NCI-H1105 treated with DMSO at 0.1 percent for 48 hours (cell line): ENCODE data around the gene THEMIS.

Experiments
- DNase-seq: peaks from one replicate; lab custom pipeline; 2025; lab: John Stamatoyannopoulos, UW

THEMIS gene

DNA sequence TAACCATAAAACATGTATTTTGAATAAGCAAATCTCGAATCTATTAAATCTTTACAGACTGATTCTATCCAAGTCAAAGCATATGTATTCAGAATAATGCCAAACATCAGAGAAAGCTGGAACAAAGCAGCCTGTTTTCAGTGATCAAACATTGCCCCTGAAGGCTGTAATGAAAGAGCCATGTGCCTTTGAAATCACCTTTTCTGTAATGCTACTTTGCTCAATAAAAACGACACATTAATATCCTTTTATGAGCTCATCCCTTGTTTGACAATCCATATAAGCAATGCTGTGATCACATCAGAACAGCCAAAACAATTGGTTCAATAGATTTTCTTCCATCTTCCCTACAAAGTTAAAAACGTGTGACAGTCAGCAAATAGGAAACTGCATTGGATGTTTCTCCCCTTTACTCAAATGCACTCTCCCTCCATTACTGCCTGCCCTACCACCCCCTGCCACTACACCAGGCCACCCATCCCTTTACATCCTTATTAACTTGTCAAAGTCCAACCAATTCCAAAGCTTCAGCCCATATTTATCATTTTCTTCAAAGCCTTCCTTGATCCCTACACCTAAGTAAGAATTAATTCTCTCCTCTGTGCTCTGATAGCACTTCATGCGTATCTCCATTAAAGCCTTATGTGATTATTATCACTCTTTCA is 42.0 kb downstream of the THEMIS start:
- DNase-seq, result no peak

DNA sequence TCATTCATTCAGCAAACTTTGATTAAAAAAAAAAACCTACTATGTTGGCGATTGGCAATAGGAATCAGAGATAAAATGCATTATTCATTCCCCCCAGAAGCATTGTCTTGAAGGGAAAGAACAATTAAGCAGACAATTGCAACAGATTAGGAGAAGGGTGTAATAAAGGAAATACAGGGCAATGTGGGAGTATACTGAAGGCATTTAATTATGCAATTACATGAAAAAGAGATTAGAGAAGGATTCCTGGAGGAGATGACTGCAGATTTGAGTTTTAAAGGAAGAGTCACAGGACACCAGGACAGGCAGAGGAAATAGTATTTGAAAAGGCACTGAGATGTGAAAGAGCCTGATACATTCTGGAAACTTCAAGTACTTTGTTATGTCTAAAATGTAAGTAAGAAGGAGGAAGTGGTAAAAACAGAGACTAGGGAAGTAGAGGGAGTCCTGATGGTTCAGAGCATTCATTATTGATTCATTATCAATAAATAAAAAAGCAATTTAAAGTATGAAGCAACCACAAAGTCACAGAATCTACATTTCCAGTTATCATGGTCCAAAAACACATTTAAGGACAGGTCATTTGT is 43.7 kb downstream of the THEMIS start:
- DNase-seq, result no peak

DNA sequence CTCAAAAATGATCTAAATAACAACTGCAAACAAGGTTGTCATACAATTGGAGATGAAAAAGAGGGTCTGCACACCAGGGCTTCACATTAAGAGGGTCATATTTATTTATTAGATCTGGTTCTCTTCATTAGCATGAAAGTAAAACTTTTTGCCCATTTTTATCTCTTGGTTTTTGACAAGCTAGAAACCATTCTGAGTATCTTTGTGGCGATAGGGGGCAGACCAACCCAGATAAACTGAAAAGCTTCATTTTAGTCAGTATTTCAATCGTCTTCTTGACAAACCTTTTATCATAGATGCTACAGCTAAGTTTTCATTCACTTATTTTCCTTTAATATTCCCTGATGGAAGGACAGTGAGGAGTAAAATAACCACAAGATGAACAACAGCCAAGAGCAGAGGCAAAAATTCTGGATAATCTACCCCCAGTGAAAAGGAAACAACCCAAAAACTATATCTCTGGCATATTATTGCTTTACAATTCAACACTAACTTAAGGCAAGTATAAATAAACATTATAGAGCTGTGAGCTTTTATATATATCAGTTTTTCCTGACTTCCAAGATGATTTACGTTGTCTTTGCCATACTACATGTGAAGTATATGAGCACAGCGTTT is 45.2 kb downstream of the THEMIS start:
- no peak for DNase-seq

DNA sequence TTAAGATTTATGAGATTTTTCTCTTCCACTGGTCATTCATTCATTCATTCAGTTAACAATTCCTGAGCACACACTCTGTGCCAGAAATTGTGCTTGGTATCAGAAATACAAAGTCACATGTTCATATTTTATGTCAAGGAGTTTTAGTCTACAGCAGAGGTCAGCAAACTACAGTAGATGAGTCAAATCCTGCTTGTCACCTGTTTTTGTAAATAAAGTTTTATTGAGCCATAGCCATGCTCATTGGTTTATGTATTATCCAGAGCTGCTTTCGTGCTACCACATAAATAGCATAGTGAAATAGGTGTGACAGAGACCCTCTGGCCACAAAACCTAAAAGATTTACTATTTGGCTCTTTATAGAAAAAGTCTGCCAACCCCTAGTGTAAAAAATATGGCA is 46.8 kb downstream of the THEMIS start:
- no peak for DNase-seq

DNA sequence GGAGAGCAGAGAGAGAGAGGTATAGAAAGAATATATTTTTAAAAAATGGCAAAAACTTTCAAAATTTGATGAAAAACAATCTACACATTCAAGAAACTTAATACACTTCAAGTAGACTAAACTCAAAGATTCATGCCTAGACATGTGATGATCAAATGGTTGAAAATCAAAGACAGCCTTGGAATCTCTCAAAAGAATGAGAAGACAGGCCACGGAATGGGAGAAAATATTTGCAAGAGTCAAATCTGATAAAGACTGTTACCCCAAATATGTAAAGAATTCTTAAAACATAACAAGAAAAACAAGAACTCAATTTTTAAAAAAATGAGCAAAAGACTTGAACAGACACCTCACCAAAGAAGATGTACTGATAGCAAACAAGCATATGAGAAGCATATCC is 49.7 kb downstream of the THEMIS start:
- no peak for DNase-seq

DNA sequence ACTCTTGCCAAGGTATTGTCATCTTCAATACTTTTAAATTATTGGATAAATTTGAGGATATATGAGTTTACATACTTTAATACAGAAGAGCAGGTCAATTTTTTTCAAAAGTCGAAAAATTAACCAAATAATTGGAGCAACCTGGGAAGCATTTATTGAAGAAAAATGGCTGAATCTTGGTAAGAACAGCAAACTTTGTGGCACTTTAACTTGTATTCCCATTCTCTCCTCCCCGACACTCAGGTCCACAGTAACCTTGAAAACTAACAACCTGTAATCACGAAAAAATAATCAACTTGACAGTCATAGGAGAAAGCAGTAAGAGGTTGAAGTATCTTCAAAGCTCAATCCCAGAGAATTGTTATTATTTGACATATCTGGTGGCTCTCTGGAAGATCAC is 55.6 kb downstream of the THEMIS start:
- DNase-seq, result no peak

DNA sequence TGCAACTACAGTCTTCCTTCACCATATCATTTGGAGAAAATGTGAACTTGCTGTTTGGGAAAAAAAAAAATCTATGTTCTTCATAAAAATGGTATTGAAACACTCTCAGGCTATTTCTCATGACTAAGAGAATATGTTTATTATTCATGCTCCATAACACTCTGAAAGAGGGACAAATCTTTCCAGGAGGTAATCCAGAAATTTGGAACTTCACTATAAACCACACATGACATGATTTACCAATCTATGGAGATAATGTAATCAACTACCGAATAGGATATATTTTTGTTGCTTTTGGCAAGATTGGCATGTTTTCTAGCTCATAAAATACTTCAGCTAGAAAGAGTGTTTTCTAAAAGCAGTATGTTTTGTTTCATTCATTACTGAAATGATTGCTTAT is 56.3 kb downstream of the THEMIS start:
- DNase-seq, result no peak

DNA sequence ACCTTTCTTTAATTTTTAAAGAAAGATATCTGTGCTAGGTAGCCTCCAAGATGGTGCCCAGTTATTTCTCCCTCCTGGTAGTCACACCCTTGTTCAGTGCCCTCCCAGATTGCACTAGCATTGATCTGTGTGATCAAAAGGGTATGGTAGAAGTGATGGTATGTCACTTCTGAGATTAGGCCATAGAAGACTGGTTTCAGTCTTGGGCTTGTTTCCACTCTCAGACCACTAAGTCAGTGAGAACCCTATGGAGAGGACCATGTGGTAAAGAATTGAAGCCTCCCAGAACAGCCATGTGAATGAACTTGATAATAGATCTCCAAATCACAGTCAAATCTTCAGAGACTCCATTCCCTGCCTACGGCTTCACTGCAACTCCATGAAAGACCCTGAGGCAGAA is 57.3 kb downstream of the THEMIS start:
- DNase-seq, result no peak

DNA sequence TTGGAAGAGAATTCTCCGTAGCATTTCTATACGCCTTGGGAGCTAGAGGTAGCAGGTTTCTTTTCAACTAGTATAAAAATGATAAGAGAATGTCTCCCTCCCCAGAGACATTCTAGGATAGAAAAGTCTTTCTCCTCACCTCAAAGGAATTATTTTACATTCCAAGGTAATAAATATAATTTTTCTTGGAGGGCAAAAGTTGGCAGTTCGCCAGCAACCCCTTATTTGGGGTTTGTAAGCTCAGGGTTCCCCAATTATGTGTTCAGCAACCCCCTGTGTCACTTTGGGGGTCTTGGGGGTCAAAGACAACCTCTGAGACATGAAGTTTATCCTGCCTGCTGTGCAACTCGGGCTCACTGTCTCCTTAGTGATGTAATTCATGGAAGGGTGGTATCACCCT is 58.3 kb downstream of the THEMIS start:
- no peak for DNase-seq

DNA sequence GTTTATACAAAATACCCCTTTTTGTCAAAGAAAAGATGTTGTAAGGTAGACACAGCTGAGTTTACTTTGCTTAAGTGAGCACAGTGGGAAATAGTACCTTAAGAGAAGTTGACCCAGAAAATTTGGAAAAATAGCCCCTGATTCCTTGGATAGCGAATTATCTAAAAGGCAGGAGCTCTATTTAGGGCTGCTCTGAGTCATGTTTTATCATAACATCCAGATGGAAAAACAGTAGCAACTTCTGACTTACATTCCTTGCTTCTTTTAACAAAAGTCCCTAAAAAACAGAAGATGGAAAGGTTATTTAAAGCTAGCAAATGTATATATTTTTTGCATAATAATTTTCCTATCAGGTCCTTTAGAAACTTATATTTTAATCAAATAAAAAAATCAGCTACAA is 59.0 kb downstream of the THEMIS start:
- no peak for DNase-seq

DNA sequence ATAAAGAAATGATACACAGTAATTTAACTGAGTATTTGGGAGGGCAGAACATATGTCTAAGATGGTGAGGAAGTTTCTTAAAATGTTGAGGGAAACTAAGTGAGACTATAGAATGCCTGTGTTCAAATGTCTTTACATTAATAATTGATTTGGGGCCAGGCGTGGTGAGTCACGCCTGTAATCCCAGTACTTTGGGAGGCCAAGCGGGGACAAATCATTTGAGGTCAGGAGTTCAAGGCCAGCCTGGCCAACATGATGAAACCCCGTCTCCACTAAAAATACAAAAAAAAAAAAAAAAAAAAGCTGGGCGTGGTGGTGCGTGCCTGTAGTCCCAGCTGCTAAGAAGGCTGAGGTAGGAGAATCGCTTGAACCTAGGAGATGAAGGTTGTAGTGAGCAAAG is 66.7 kb downstream of the THEMIS start:
- DNase-seq, result no peak

DNA sequence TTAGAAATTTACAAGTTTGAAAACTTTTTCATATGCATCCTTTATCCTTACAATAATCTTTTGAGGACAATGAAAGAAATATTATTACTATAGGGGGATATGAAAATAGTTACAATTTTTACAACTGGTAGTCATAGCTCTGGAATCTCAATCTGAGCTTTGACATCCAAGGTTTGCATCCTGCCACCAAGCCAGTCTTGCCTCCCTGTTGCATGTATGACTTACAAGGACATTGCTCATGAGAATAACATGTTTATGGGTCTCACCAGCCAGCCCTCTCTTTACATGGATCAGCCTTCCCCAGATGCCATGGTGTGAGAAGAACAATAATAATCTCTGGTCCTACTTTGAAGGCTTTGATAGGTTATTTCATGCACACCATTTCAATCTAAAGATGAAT is 67.5 kb downstream of the THEMIS start:
- DNase-seq, result no peak

DNA sequence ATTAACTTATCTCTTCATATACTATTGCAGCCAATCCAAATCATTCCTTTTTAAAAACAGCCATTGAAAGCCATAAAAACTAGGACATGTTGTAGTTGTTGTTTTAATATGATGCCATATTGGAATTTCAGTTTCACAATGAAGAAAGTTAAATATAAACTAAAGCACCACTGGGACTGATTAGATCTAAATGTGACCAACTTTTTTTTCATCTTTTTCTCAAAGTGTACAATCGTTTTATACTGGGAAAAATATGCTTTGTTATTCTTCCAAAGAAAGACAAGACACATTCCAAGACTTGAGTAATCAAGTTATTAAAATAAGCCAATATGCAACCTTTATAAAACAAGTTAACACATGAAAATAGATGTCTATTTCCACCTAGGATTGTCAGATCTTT is 68.5 kb downstream of the THEMIS start:
- no peak for DNase-seq

DNA sequence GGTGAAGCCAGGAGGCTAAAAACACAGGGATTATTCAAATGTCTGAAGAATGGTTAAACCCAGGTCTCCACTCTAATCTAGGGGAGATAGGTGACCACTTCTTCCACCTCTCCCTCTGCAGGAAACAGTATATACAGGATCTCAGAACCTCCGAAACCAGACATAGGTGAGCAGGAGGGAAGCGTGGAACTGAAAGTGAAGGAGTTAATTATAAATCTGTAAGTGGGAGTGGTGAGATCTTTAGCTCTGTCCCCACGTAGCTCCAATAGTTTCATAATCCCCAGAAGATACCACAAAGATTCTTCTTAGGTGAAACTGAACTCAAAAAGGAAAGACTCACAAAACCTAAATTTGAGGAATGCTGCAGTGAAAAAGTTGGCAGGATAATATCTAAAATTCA is 76.8 kb downstream of the THEMIS start:
- DNase-seq, result no peak

DNA sequence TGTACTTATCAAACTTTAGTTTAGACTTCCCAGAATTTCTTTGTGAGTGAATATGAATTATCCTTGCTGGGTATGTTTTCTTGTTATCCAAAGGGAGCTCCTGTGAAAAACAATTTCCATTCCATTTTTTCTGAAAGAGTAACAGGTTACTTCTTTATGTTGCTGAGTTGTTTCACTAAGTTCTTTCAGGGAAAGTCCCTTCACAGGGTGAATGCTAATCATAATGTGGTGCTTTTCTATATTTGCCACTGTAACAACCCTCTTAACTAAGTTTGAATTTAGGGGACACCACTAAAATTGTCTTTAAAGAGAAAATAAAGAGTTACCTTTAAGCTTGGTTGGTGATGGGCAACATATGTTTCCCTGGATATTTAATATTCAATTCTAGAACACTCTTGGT is 79.4 kb downstream of the THEMIS start:
- DNase-seq, result no peak

DNA sequence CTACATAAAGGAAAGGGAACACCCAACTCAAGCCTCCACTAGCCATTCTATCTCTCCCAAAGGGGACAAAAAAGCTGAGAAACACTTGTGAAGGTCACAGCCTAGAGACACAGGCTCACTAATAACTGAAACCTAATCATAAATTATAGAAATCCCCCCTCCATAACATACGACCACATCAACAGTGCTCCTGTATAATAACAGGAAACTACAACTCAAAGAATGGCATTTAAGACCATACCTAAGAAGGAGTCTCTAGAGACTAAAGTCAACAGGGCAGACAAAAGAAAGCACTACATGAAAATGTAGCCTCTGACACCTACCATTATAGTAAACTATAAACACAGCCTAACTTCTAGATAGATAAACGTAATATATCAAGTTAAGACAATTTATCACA is 82.7 kb downstream of the THEMIS start:
- DNase-seq, result no peak

DNA sequence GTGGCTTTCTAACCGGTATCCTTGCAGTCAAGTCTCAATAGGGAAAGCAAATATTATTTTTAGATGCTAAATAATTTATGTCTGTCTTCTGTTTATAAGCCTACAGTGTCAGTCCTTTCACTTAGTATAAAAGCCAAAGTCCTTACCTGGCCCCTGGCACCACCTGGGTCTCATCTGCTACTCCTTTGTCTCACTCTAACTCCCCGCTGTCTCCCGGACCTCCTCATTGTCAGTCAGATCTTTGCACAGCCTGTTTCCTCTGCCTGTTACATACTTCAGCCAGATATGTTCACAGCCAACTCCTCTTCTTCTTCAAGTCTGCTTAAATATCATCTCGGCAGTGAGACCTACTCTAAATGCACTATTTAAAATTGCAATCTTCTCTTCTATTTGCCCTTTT is 84.2 kb downstream of the THEMIS start:
- DNase-seq, result no peak

DNA sequence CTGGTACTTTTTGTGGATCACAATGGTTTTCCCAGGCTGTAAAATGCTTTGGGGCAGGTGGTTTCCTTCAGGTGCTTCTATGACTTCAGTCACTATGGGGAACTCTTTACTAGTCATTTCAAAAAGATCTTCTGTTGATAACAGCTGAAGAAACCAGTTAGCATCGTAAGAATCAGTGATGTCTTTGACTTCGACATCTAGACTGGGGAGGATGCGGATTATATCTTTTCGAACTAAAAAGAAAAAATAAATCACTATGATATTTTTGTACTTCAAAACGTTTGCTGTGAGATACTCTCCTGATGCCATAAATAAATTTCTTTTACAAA is 87.2 kb downstream of the THEMIS start:
- DNase-seq, result no peak

DNA sequence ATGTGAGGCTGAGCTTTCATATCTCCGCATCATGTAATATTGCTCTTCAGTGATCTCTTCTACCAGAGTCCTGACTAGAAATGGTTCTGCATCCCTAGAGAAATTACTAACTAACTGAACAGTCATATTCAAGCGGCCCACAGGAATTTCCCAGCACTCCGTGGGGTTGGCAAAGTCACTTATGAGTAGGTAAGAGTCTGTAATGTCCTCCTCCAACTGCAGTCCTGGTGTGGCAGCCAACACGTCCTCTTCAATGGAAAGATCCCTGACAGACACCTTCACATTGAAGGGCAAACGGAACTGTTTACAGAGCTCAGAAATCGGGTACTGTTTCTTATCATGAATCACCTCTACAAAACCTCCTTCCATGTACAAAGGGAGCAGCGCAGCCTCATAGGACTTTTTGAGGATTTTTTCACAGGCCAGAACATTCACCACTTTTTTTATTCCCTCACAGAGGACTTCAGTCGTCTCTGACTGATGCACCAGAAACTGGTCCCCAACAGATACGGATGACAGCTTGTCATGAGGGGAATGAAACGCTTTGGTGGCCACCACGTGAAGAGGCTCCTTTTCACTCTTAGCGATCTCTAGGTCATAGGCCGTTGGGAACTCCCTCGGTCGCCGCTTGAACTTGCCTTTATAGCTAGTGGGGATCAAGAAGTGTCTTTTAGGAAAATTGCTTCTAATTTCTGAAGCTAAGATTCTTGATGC is 87.7 kb downstream of the THEMIS start:
- no peak for DNase-seq

DNA sequence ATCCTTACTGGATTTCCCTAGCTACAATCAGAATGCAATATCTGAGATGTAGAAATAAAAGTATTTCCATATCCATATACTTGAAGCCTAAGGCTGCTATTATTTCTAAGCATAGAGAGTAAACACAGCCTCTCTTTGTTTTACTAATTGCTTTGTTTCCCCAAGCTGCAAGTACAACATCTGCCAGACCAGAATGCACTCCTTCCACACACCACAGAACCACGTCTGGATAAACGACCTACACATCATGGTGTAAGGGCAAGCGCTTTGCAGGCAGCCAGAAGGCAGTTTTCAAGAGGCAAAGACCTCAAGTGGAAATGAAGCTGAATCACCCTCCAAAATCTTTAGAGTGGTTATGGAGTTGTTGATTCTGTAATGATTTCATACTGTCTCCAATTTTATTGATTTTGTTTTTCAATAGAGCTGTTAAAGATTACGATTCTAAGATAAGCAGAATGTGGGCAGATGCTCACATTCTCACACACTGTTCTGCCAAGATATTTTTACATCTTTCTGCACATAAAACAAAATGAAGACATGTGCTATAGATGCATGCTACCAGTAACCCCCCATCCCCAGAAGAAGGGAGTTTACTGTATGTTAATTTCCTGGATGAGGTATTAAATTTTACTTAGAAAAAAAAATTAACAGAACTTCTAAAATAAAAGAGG is 88.8 kb downstream of the THEMIS start:
- DNase-seq, result peak; percentile 64

DNA sequence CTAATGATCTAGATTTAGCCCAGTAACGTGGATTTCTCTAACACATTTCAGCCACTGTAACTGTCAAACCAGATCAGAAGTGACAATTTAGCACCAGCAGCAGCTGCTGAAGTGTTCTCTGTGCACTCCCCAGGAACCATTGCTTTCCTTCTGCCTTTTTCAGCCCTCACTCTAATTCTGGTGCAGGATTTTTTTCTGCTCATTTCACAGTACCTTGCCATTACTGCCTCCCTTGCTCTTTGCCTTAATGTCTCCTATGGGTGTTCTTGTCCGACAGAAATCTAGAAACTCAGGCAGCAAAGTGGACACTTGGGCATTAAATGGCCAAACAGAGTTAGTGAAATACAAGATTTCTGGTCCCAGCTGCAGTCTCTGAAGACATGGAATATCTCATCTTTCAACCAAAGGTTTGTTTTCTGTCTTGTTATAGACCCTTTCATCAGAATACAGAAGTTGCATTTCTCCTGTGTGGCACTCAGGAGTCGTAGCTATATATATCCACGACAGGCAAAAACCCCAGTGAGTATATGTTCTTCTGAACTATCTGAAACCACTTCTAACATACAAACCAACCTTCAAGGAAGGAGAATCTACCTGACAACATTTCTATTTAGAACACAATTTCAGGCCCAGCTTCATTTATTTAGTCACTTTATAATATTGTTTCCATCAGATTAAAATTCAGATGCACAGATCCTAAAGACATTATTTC is 92.9 kb downstream of the THEMIS start:
- no peak for DNase-seq

DNA sequence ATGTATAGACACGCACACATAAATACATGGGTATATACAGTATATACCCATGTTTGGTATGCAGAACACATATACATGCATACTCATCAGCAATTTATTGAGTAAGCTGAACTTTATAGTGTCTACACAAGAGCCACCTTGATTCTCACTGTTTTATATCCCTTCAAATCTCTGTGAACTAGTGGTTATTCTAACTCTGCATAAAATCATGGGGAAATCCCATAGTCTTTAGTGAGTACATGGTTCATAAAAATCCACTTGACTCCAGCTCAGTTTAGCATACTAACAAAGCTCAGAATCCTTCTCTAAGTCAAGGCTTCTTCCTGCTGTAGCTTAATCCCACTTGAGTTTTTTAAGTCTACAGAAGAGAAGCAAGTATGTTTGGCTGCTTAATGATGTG is 104.1 kb downstream of the THEMIS start:
- no peak for DNase-seq
